ENCODE results near the gene FOXC2. TPM values are rescaled to one million over a fixed set of nuclear protein-coding genes. Genes with fewer than 3 reads are reported as not detected.

Gene FOXC2
- total and polyA plus RNA-seq, 2 experiments from 2014 or later, result 1.2 to 2.5 TPM

DNA sequence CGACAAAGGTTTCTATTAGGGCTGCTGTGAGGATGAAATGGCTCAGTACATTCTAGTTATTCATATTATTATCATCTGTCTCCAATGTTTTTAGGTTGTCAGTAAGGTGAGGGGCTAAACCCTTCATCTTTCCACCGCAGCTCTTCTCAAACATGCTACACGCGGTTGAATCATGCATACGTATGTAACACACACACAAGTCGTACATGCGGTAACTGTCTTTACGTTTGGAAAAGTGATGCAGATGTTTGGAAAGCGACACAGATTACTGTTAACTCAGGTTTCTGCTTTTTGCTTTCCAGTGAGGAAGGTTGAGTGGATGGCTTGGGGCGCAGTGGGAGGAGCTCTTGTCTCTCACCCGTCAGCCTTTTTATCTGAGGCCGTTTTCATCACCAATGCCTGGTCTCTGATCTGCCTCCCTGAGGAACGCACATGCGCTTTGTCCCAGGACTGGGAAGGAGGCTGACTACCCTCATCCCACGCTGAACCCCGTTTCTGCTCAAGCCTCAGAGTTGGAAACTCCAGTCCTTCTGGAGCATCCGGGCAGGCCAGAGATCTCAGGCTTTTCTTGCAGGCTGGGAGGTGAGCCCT is 8.6 kb downstream of the FOXC2 start:
- Histone ChIP-seq H3K9ac (peak overlapping the region; percentile 84), H3K4me2 (ENCODE audit: unreplicated experiment) (peak overlapping the region; percentile 99), H3K27me3 (replicated peaks; ENCODE audit: insufficient read depth) (no peaks in the 10 kb centered on the region), H4K20me1 (ENCODE audit: insufficient read depth) (no peaks in the 10 kb centered on the region), H3K36me3 (ENCODE audit: low read depth) (no peaks in the 10 kb centered on the region), H3K9me2 (ENCODE audit: insufficient read depth) (no peaks in the 10 kb centered on the region), H3K4me3 (peak overlapping the region; percentile 81), H3K79me2 (ENCODE audit: insufficient read depth) (peaks cover 67% of the 10 kb centered on the region), H3K9me3 (ENCODE audit: low read depth) (no peaks in the 10 kb centered on the region), H2AFZ (peak overlapping the region; percentile 90), H3K27ac (peak overlapping the region; percentile 86), H3K4me1 (ENCODE audit: insufficient read depth) (peaks cover 33% of the 10 kb centered on the region), H3F3A (ENCODE audit: insufficient read depth) (peaks cover 36% of the 10 kb centered on the region)
- TF ChIP-seq EZH2phosphoT487 (IDR thresholded peaks at IDR 0.05; ENCODE audit: insufficient read depth, low read depth) (no peak), EZH2 (IDR thresholded peaks at IDR 0.05; ENCODE audit: insufficient read depth, poor library complexity, severe bottlenecking) (no peak)
- in situ Hi-C loops (cut with MboI), result no loop called here
- DNase-seq, result no peak
- WGBS, 2 experiments (ENCODE audit: low coverage in 1 of 2, low lambda C conversion rate in 2 of 2, missing lambda C conversion rate in 2 of 2), result 35 to 36% methylated on average over 17 of the region's 17 CpGs

DNA sequence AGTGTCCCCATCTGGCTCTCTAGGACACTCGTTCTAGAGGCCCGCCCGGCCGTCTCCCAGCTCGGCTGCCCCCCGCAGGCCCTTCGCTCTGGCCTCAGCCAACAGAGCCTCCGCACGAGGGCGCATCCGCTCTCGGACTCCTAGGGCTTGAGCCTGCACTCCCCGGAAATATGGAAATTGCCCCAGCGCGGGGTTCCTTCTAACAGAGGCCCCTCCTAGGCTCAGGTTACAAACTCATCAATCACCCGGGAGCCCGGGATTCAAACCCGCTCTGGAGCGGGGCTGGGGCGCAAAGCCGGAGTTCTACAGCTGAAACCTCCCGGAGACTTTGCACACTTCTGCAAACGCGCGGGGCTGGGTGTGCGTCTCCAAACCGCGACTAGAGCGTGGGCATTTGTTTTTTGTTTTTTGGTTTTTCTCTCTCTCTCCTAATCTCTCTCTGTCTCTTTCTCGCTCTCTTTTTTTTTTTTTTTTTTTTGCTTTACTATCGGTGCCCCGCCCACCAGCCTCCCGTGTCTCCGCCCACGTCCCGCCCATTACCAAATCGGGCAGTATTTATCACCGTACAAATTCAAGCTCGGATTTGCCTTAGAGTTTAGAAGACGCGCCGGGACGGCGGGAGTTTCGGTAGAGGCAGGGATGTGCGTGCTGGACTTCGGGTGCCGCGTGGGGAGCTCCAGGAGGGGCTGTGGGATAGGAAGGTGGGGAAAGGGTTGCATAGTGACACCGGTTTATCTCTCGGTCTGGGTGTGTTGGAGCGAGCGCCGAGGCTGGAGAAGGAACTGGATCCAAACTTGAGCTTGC is 9.3 kb downstream of the FOXC2 start:
- peak overlapping the region; percentile 99 for H3K4me2 ChIP-seq (ENCODE audit: unreplicated experiment)
- H3K27me3 ChIP-seq (replicated peaks; ENCODE audit: insufficient read depth), result no peaks in the 10 kb centered on the region
- H3K27ac ChIP-seq, result peak overlapping the region; percentile 86
- H3K9me3 ChIP-seq (ENCODE audit: low read depth), result no peaks in the 10 kb centered on the region
- no peaks in the 10 kb centered on the region for H4K20me1 ChIP-seq (ENCODE audit: insufficient read depth)
- in situ Hi-C loops (cut with MboI), result no loop called here
- peak overlapping the region; percentile 84 for H3K9ac ChIP-seq
- H3K4me3 ChIP-seq, result peak overlapping the region; percentile 81
- no peaks in the 10 kb centered on the region for H3K36me3 ChIP-seq (ENCODE audit: low read depth)
- no peaks in the 10 kb centered on the region for H3K9me2 ChIP-seq (ENCODE audit: insufficient read depth)
- H3K4me1 ChIP-seq (ENCODE audit: insufficient read depth), result peaks cover 33% of the 10 kb centered on the region
- no peak for TF ChIP-seq EZH2 (IDR thresholded peaks at IDR 0.05; ENCODE audit: insufficient read depth, poor library complexity, severe bottlenecking)
- H3F3A ChIP-seq (ENCODE audit: insufficient read depth), result peaks cover 36% of the 10 kb centered on the region
- DNase-seq, result peak; percentile 98
- H3K79me2 ChIP-seq (ENCODE audit: insufficient read depth), result peaks cover 67% of the 10 kb centered on the region
- WGBS, 2 experiments (ENCODE audit: low coverage in 1 of 2, low lambda C conversion rate in 2 of 2, missing lambda C conversion rate in 2 of 2), result 1% methylated on average over 52 to 54 of the region's 54 CpGs
- H2AFZ ChIP-seq, result peak overlapping the region; percentile 90

DNA sequence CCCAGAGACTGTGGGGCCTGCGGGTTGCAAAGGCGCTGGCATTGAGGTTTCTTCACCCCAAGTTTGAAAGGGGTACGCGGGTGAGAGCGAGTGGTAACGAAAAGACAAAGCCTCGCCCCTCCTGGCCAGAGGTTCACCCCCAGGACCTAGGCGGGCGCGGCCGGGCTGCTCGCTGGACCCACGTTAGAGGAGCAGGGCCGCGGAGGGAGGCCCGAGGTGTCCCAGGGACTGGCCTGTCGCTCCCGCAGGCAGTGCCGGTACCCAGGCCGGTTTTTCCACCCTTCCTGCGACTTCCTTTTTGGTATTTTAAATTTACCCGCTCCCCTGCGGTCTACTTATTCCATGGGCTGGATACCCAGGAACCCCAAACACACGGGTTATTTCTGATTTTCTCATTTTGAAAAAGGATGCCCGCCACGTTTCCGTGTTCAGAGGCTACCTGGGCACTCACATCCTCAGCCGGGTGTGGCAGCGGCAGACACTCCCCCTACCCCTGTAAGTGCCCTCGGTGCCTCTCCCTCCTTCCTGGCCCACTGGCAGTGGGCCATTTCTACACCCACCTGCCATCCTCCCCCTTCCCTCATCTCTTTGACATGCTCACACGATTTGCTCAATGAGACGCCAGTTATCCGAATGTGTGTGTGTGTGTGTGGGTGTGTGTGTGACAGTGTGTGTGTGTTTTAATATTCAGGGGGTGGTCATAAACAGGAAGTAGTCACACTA is 10.1 kb downstream of the FOXC2 start:
- Histone ChIP-seq H3K4me2 (ENCODE audit: unreplicated experiment) (peak overlapping the region; percentile 99), H3K27me3 (replicated peaks; ENCODE audit: insufficient read depth) (no peaks in the 10 kb centered on the region), H3K4me3 (peak overlapping the region; percentile 81), H3K9me2 (ENCODE audit: insufficient read depth) (no peaks in the 10 kb centered on the region), H2AFZ (peak overlapping the region; percentile 90; the same call in 1 of the 2 replicates), H3K9me3 (ENCODE audit: low read depth) (no peaks in the 10 kb centered on the region), H3K36me3 (ENCODE audit: low read depth) (no peaks in the 10 kb centered on the region), H3F3A (ENCODE audit: insufficient read depth) (peaks cover 36% of the 10 kb centered on the region), H3K9ac (peak overlapping the region; percentile 84), H3K27ac (peak overlapping the region; percentile 86), H4K20me1 (ENCODE audit: insufficient read depth) (no peaks in the 10 kb centered on the region), H3K4me1 (ENCODE audit: insufficient read depth) (peaks cover 40% of the 10 kb centered on the region), H3K79me2 (ENCODE audit: insufficient read depth) (peaks cover 67% of the 10 kb centered on the region)
- TF ChIP-seq EZH2 (IDR thresholded peaks at IDR 0.05; ENCODE audit: insufficient read depth, poor library complexity, severe bottlenecking), result no peak
- TF ChIP-seq EZH2phosphoT487 (IDR thresholded peaks at IDR 0.05; ENCODE audit: insufficient read depth, low read depth), result no peak
- 10% methylated on average over 32 to 33 of the region's 33 CpGs for WGBS, 2 experiments (ENCODE audit: low coverage in 1 of 2, low lambda C conversion rate in 2 of 2, missing lambda C conversion rate in 2 of 2)
- peak; percentile 60 for DNase-seq
- in situ Hi-C loops (cut with MboI), result no loop called here

DNA sequence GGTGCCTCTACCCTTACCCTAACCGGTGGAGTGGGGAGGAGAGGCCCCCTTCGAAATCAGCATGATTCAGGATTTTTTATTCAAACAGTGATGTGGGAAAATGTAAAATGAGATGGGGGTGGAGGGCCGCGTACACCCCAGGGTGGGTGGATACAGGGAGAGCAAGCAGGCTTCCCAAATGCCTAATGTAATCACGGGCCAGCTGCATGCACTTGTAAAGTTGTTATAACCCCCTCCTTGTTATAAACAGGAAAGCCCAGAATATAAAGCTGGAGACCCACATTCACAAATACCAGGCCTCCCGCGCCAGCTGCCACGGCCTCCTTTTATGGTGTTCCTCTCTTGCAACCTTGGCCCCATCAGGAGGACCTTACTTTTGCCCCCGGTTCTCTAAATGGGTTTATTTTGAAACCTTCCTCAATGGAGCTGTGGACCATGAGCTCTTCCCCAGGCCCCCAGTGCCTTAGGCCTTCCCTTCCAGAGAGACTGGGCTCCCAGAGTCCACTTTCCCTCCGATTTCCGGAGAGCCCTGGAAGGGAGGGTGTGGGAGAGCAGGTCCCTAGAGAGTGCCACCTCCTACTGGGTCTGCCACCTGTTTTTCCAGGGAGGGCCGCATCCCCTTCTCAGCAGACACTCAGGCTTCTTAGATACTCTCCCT is 10.8 kb downstream of the FOXC2 start:
- Histone ChIP-seq H3K27ac (peak overlapping the region; percentile 86), H3K27me3 (replicated peaks; ENCODE audit: insufficient read depth) (no peaks in the 10 kb centered on the region), H3F3A (ENCODE audit: insufficient read depth) (peaks cover 36% of the 10 kb centered on the region), H3K4me2 (ENCODE audit: unreplicated experiment) (peak overlapping the region; percentile 99), H3K36me3 (ENCODE audit: low read depth) (no peaks in the 10 kb centered on the region), H3K79me2 (ENCODE audit: insufficient read depth) (peaks cover 67% of the 10 kb centered on the region), H3K9me2 (ENCODE audit: insufficient read depth) (no peaks in the 10 kb centered on the region), H2AFZ (peak overlapping the region; percentile 56; the same call in 1 of the 2 replicates), H4K20me1 (ENCODE audit: insufficient read depth) (no peaks in the 10 kb centered on the region), H3K4me3 (peak overlapping the region; percentile 81), H3K4me1 (ENCODE audit: insufficient read depth) (peaks cover 47% of the 10 kb centered on the region), H3K9me3 (ENCODE audit: low read depth) (no peaks in the 10 kb centered on the region), H3K9ac (peak overlapping the region; percentile 84)
- WGBS, 2 experiments (ENCODE audit: low coverage in 1 of 2, low lambda C conversion rate in 2 of 2, missing lambda C conversion rate in 2 of 2), result 36 to 42% methylated on average over 12 of the region's 12 CpGs
- peak; percentile 41 for DNase-seq
- TF ChIP-seq EZH2 (IDR thresholded peaks at IDR 0.05; ENCODE audit: insufficient read depth, poor library complexity, severe bottlenecking) (no peak), EZH2phosphoT487 (IDR thresholded peaks at IDR 0.05; ENCODE audit: insufficient read depth, low read depth) (no peak)
- in situ Hi-C loops (cut with MboI), result no loop called here

Data from GM23248 (cell line).